ENCODE measurements around the gene RRP1. TPM values are rescaled to one million over a fixed set of nuclear protein-coding genes. Genes with fewer than 3 reads are reported as not detected.

RRP1 gene
- total RNA-seq, 2 donors from 2014 or later = 14.5 to 25.7 TPM

GRCh38 chr21:43845386-43845785 is 56.0 kb downstream of the RRP1 start:
- no peaks in the 10 kb centered on the region for H3K27me3 ChIP-seq
- DNase-seq = no peak
- intact Hi-C loops (cut with DNase I) = no loop called here

DNA sequence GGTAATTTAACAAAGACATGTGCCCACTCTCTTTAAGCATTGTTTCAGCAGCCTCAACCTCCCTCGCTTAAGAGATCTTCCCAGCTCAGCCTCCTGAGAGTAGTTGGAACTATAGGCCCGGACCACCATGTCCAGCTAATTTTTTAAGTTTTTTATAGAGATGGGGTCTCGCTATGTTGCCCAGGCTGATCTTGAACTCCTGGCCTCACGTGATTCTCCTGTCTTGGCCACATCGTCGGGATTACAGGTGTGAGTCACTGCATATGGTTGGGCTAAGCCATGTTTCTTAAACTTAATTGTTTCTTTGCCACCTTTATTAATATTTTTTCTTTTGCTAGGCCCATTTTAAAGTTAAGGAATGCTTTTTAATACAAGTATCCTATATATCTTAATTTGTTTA is 57.1 kb downstream of the RRP1 start:
- Histone ChIP-seq H3K9me3 (no peaks in the 10 kb centered on the region), H3K27me3 (no peaks in the 10 kb centered on the region), H3K36me3 (no peaks in the 10 kb centered on the region), H3K27ac (no peak overlapping the region), H3K9ac (ENCODE audit: low read depth in 2 of 2, low read length in 2 of 2) (no peak overlapping the region), H3K4me1 (no peaks in the 10 kb centered on the region), H3K4me3 (no peak overlapping the region)
- intact Hi-C loops (cut with DNase I) = no loop called here
- no peak for DNase-seq
- TF ChIP-seq, protein P1, sequence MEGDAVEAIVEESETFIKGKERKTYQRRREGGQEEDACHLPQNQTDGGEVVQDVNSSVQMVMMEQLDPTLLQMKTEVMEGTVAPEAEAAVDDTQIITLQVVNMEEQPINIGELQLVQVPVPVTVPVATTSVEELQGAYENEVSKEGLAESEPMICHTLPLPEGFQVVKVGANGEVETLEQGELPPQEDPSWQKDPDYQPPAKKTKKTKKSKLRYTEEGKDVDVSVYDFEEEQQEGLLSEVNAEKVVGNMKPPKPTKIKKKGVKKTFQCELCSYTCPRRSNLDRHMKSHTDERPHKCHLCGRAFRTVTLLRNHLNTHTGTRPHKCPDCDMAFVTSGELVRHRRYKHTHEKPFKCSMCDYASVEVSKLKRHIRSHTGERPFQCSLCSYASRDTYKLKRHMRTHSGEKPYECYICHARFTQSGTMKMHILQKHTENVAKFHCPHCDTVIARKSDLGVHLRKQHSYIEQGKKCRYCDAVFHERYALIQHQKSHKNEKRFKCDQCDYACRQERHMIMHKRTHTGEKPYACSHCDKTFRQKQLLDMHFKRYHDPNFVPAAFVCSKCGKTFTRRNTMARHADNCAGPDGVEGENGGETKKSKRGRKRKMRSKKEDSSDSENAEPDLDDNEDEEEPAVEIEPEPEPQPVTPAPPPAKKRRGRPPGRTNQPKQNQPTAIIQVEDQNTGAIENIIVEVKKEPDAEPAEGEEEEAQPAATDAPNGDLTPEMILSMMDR (IDR thresholded peaks at IDR 0.05) = no peak

More at GRCh38 chr21:43845386-43845785, 56.0 kb downstream of the RRP1 start:
- Histone ChIP-seq H3K36me3 (no peaks in the 10 kb centered on the region), H3K4me1 (no peaks in the 10 kb centered on the region), H3K4me3 (no peak overlapping the region), H3K27ac (no peak overlapping the region), H3K9me3 (no peaks in the 10 kb centered on the region), H3K9ac (ENCODE audit: low read depth in 2 of 2, low read length in 2 of 2) (no peak overlapping the region)
- TF ChIP-seq, protein P1 (IDR thresholded peaks at IDR 0.05) = no peak

- no peaks in the 10 kb centered on the region for H3K4me1 ChIP-seq
- no peak overlapping the region for H3K4me3 ChIP-seq
- no peaks in the 10 kb centered on the region for H3K27me3 ChIP-seq
- intact Hi-C loops (cut with DNase I) = no loop called here
- TF ChIP-seq, protein P1 (IDR thresholded peaks at IDR 0.05) = no peak
- no peak overlapping the region for H3K27ac ChIP-seq
- no peak for DNase-seq
- no peaks in the 10 kb centered on the region for H3K9me3 ChIP-seq
- H3K9ac ChIP-seq (ENCODE audit: low read depth in 2 of 2, low read length in 2 of 2) = no peak overlapping the region
- no peaks in the 10 kb centered on the region for H3K36me3 ChIP-seq
Measured at GRCh38 chr21:43847301-43847700, 57.9 kb downstream of the RRP1 start.

DNA sequence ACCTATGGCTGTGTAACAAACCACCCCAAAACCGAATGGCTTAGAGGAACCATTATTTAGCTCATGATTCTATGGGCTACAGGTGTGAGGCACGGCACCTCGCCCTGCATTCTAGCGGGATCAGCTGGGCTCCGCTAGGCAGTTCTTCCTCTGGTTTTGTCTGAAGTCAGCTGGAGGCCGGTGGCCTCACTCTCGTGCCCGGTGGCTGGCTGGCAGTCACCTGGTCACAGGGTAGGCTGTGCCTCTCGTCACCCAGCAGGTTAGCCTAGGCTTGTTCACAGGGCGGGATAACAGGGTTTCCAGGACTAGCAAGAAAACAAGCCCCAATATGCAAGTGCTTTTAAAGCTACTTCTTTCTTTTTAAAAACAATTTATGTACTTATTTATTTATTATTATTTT is 59.4 kb downstream of the RRP1 start:
- H3K4me3 ChIP-seq = no peak overlapping the region
- no peaks in the 10 kb centered on the region for H3K36me3 ChIP-seq
- no peaks in the 10 kb centered on the region for H3K4me1 ChIP-seq
- intact Hi-C loops (cut with DNase I) = no loop called here
- TF ChIP-seq, protein P1 (IDR thresholded peaks at IDR 0.05) = no peak
- no peak overlapping the region for H3K9ac ChIP-seq (ENCODE audit: low read depth in 2 of 2, low read length in 2 of 2)
- H3K27me3 ChIP-seq = no peaks in the 10 kb centered on the region
- no peaks in the 10 kb centered on the region for H3K9me3 ChIP-seq
- DNase-seq = no peak
- H3K27ac ChIP-seq = no peak overlapping the region

DNA sequence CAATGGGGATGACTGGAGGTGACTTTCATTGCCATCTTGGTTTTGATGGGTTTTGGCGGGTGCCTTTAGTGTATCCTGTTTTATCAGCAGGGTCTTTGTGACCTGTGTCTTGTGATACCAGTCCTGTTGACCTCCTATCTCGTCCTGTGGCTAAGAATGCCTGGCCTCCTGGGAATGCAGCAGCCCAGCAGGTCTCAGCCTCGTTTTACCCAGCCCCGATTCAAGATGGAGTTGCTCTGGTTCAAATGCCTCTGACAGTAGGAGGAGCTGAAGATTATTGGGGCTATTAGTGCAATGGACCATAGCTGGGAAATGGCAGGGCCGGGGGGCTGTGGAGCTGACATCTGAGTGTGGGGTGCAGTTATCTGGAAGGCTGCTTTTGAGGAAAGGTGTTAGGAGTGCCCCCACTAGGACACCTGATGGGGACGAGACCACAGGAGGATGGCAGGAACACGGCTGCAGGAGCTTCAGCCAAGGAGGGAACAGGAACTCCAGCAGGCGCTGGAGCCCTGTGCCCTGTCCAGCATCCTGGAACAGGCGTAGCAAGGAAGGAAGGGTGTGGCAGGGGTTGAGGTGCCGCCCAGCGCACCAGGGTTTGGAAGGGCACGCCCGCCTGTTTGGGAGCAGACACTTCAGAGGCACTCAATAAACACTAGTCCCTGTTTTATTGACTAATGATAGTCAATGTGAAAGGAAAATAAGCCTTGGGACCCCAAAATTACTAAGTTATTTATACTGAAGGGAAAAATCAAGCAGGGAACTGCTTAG is 60.3 kb downstream of the RRP1 start:
- TF ChIP-seq, protein P1 (IDR thresholded peaks at IDR 0.05) = no peak
- no peak overlapping the region for H3K27ac ChIP-seq
- H3K9ac ChIP-seq (ENCODE audit: low read depth in 2 of 2, low read length in 2 of 2) = no peak overlapping the region
- no peaks in the 10 kb centered on the region for H3K9me3 ChIP-seq
- no peaks in the 10 kb centered on the region for H3K27me3 ChIP-seq
- no peaks in the 10 kb centered on the region for H3K36me3 ChIP-seq
- no peaks in the 10 kb centered on the region for H3K4me1 ChIP-seq
- peak; percentile 38 for DNase-seq
- intact Hi-C loops (cut with DNase I) = no loop called here
- no peak overlapping the region for H3K4me3 ChIP-seq

Measured in colonic mucosa (tissue), 4 donors.